Panc1 (cell line): Measurements from ENCODE around the gene ZNF479. TPM values are rescaled to one million over a fixed set of nuclear protein-coding genes. Genes with fewer than 3 reads are reported as not detected.

ENCODE experiments used
- ATAC-seq: fragments of 200-7000 bp; cut with Tn5 transposase; 2 replicates; pipeline ENCODE4 v1.9.1; 2020; ENCODE audit warnings: mild to moderate bottlenecking, moderate library complexity
- BruUV-seq: library from RNA; stranded (reverse); fragments of 400-500 nt; replicated peaks from 2 replicates; lab custom pipeline; 2021; lab: Mats Ljungman, UMichigan
- CTCF ChIA-PET: fragments of 300-600 bp; sonication (Branson Sonifier 250); formaldehyde crosslinking; loops from one replicate; lab custom pipeline; 2022; ENCODE audit warnings: antibody characterized with exemption; lab: Charles Lee
- POLR2A ChIA-PET: fragments of 300-600 bp; sonication (Branson Sonifier 250); formaldehyde crosslinking; loops from one replicate; lab custom pipeline; 2022; ENCODE audit warnings: antibody characterized with exemption; lab: Charles Lee
- DNase-seq: peaks from one replicate; pipeline ENCODE4 v3.0.0-alpha.2; 2010; ENCODE audit warnings: low read depth, low spot score
- H3K27ac ChIP-seq: 2 replicates; pipeline ENCODE4 v1.5.1; 2011; ENCODE audit warnings: mild to moderate bottlenecking, low read length, inconsistent platforms
- H3K27me3 ChIP-seq: fragments of 200-500 bp; sonication (Bioruptor generic); 2 replicates; pipeline ENCODE4 v1.6.0; 2014; ENCODE audit warnings: low read length, inconsistent platforms; ENCODE audit not compliant: control insufficient read depth, insufficient read depth
- H3K36me3 ChIP-seq: fragments of 200-500 bp; sonication (Bioruptor generic); 2 replicates; pipeline ENCODE4 v1.5.1; 2014; ENCODE audit warnings: inconsistent platforms, mild to moderate bottlenecking, low read length, moderate library complexity; ENCODE audit not compliant: control insufficient read depth, insufficient read depth
- H3K4me1 ChIP-seq: 2 replicates; pipeline ENCODE4 v1.5.1; 2011; ENCODE audit warnings: inconsistent platforms, mild to moderate bottlenecking, low read length, moderate library complexity; ENCODE audit not compliant: control insufficient read depth, insufficient read depth
- H3K4me3 ChIP-seq, 2 experiments: 2 replicates each; pipeline ENCODE4 v1.5.1; 2011 to 2012; ENCODE audit warnings: low read depth in 2 of 2, low read length in 2 of 2, mild to moderate bottlenecking in 2 of 2, inconsistent platforms in 1 of 2, moderate library complexity in 1 of 2
- H3K9me3 ChIP-seq: fragments of 200-500 bp; sonication (Bioruptor generic); 2 replicates; pipeline ENCODE4 v1.5.1; 2014; ENCODE audit warnings: low read depth, mild to moderate bottlenecking, inconsistent platforms, low read length, moderate library complexity; ENCODE audit not compliant: control insufficient read depth, insufficient read depth
- POLR2AphosphoS5 ChIP-seq: IDR thresholded peaks from 2 replicates; pipeline ENCODE4 v1.6.1; 2012; ENCODE audit warnings: mild to moderate bottlenecking, low read depth, low read length, moderate library complexity
- SIN3A ChIP-seq: IDR thresholded peaks from 2 replicates; pipeline ENCODE4 v1.6.1; 2012; ENCODE audit warnings: low read depth, mild to moderate bottlenecking, low read length, moderate library complexity, borderline replicate concordance; ENCODE audit not compliant: insufficient read depth
- TCF7L2 ChIP-seq: IDR thresholded peaks from 2 replicates; pipeline ENCODE4 v1.6.1; 2011; ENCODE audit warnings: mild to moderate bottlenecking, low read depth, low read length, inconsistent platforms
- in situ Hi-C: cut with HindIII; loops from 2 replicates; pipeline ENCODE4 v1.10.0; 2016; ENCODE audit warnings: low sequenced_read_pairs, low pct_unique_long_range_greater_than_20kb
- intact Hi-C: fragments of 100-400 bp; cut with micrococcal nuclease; formaldehyde crosslinking; loops from one replicate; pipeline ENCODE4 v1.10.0; 2022; ENCODE audit not compliant: unreplicated experiment
- total RNA-seq: library from RNA; stranded (reverse); gene quantifications from one replicate; pipeline ENCODE4 v1.2.1, GENCODE V29; 2021; ENCODE audit not compliant: unreplicated experiment
- TF ChIP-seq, protein P1 (sequence below), 2 experiments: IDR thresholded peaks; 2 replicates each; pipeline ENCODE4 v1.6.1; 2011 to 2012; ENCODE audit warnings: low read depth in 2 of 2, control low read depth in 1 of 2, low read length in 1 of 2, mild to moderate bottlenecking in 1 of 2, moderate library complexity in 1 of 2; ENCODE audit not compliant: insufficient read depth in 1 of 2
- TF ChIP-seq, protein P2 (sequence below): fragments of 450-650 bp; IDR thresholded peaks from 2 replicates; pipeline ENCODE4 v1.5.1; 2017; ENCODE audit warnings: mild to moderate bottlenecking

ZNF479 gene
- total RNA-seq, 1 experiment from 2014 or later, result not detected

DNA sequence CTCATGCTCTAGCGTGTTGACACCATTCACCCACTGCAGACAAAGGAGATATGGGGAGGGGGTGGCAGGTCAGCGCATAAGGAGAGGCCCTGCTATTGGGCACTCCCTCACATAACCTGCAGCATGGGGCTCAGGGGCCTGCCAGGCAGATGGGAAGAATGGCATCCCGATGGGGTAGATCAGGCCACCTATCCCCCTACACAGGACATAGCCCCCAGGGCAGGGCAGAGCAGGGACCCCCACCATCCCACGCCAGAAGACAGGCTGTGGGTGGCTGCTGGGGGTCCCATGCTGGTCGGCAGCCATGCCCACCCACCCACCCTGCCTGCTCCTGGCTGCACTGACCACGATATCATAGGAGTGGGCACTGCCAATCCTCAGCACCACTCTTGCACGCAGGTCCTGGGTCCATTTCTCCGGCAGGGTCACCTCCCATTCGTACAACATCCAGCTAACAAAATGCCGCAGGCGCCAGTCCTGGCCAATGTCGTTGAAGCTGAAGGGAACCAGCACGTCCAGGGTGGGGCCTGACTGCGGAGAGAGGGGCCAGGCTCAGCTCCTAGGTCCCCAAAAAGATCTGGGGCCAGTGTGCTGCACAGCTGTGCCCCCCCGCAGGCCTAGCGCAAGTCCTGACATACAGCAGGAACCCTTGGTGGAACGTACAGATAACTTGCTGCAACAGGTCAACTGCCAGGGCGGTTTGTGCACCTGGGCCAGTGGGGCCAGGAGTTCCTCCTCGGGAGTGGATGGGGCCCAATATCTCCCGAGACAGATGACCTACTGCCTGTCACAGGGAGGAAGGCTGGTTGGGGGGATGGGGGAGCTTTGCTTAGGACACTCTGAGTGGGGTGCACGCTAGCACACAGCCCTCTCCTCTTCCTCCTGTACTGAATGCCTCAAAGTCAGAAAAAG, 45.9 kb upstream of the ZNF479 start:
- no peak overlapping the region for H3K4me3 ChIP-seq
- DNase-seq (no peak), ATAC-seq (no peak)
- H3K36me3 ChIP-seq, result no peaks in the 10 kb centered on the region
- POLR2A ChIA-PET, result no interaction called here
- no peaks in the 10 kb centered on the region for H3K4me1 ChIP-seq
- H3K27me3 ChIP-seq, result no peaks in the 10 kb centered on the region
- no peaks in the 10 kb centered on the region for H3K9me3 ChIP-seq
- CTCF ChIA-PET, result no interaction called here
- no TSS peak for BruUV-seq
- in situ Hi-C loops, result no loop called here
- TF ChIP-seq SIN3A (no peak), TCF7L2 (no peak), POLR2AphosphoS5 (no peak)
- TF ChIP-seq, protein P1, sequence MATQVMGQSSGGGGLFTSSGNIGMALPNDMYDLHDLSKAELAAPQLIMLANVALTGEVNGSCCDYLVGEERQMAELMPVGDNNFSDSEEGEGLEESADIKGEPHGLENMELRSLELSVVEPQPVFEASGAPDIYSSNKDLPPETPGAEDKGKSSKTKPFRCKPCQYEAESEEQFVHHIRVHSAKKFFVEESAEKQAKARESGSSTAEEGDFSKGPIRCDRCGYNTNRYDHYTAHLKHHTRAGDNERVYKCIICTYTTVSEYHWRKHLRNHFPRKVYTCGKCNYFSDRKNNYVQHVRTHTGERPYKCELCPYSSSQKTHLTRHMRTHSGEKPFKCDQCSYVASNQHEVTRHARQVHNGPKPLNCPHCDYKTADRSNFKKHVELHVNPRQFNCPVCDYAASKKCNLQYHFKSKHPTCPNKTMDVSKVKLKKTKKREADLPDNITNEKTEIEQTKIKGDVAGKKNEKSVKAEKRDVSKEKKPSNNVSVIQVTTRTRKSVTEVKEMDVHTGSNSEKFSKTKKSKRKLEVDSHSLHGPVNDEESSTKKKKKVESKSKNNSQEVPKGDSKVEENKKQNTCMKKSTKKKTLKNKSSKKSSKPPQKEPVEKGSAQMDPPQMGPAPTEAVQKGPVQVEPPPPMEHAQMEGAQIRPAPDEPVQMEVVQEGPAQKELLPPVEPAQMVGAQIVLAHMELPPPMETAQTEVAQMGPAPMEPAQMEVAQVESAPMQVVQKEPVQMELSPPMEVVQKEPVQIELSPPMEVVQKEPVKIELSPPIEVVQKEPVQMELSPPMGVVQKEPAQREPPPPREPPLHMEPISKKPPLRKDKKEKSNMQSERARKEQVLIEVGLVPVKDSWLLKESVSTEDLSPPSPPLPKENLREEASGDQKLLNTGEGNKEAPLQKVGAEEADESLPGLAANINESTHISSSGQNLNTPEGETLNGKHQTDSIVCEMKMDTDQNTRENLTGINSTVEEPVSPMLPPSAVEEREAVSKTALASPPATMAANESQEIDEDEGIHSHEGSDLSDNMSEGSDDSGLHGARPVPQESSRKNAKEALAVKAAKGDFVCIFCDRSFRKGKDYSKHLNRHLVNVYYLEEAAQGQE (IDR thresholded peaks at IDR 0.05; ENCODE audit: insufficient read depth in 1 of 2, low read depth in 2 of 2, low read length in 1 of 2), result no peak
- TF ChIP-seq, protein P2, sequence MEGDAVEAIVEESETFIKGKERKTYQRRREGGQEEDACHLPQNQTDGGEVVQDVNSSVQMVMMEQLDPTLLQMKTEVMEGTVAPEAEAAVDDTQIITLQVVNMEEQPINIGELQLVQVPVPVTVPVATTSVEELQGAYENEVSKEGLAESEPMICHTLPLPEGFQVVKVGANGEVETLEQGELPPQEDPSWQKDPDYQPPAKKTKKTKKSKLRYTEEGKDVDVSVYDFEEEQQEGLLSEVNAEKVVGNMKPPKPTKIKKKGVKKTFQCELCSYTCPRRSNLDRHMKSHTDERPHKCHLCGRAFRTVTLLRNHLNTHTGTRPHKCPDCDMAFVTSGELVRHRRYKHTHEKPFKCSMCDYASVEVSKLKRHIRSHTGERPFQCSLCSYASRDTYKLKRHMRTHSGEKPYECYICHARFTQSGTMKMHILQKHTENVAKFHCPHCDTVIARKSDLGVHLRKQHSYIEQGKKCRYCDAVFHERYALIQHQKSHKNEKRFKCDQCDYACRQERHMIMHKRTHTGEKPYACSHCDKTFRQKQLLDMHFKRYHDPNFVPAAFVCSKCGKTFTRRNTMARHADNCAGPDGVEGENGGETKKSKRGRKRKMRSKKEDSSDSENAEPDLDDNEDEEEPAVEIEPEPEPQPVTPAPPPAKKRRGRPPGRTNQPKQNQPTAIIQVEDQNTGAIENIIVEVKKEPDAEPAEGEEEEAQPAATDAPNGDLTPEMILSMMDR, result no peak
- intact Hi-C loops, result no loop called here
- H3K27ac ChIP-seq, result no peak overlapping the region

DNA sequence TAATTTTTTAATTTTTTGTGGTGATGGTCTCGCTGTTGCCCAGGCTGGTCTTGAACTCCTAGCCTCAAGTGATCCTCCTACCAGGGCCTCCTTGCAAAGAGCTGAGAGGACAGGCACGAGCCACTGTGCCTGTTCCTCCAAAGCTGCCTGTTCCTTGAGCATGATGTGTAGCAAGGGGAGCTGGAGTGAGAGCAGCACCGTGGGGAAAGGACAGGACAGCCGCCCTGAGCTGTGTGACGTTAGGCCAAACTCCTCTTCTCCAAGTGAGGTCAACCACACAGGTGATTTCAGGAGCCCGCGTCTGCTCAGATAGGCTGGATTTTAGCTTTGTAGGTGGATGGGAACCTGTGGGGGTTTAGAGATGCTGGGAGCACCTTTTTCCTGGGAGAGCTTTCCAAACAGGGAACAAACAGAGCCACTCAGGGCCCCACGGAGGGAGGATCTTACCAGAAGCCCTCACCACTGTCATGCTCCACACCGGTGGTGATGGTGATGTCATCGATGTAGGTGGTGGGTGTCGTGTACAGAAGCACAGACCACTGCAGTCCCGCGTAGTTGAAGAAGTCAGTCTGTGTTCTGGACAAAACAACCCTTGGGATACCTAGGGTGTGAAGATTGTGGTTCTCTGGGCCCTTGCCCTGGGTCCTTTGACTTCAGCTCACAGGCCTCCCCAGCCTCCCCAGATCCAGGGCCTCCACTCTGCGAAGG, 44.8 kb upstream of the ZNF479 start:
- TF ChIP-seq, protein P2, result no peak
- TF ChIP-seq POLR2AphosphoS5 (no peak), TCF7L2 (no peak), SIN3A (no peak)
- TF ChIP-seq, protein P1 (IDR thresholded peaks at IDR 0.05; ENCODE audit: insufficient read depth in 1 of 2, low read depth in 2 of 2, low read length in 1 of 2), result no peak
- intact Hi-C loops, result no loop called here
- Histone ChIP-seq H3K9me3 (0 out of 2 replicates have a peak, but pooled peaks cover 2% of the 10 kb centered on the region), H3K27me3 (no peaks in the 10 kb centered on the region), H3K27ac (no peak overlapping the region), H3K4me3 (no peak overlapping the region), H3K36me3 (no peaks in the 10 kb centered on the region), H3K4me1 (no peaks in the 10 kb centered on the region)
- in situ Hi-C loops, result no loop called here
- ChIA-PET CTCF (no interaction called here), POLR2A (no interaction called here)
- DNase-seq (no peak), ATAC-seq (no peak)
- no TSS peak for BruUV-seq
